GM20000 (cell line): ENCODE measurements around the gene NKX1-1.

ENCODE experiments used
- DNase-seq: peaks from one replicate; pipeline ENCODE4 v3.0.0; 2012; ENCODE audit warnings: low spot score
- TF ChIP-seq, protein P1 (sequence below): IDR thresholded peaks from 2 replicates; pipeline ENCODE4 v1.5.1; 2012; ENCODE audit warnings: mild to moderate bottlenecking, control low read depth; ENCODE audit errors: extremely low read depth, missing control alignments

Gene NKX1-1

DNA sequence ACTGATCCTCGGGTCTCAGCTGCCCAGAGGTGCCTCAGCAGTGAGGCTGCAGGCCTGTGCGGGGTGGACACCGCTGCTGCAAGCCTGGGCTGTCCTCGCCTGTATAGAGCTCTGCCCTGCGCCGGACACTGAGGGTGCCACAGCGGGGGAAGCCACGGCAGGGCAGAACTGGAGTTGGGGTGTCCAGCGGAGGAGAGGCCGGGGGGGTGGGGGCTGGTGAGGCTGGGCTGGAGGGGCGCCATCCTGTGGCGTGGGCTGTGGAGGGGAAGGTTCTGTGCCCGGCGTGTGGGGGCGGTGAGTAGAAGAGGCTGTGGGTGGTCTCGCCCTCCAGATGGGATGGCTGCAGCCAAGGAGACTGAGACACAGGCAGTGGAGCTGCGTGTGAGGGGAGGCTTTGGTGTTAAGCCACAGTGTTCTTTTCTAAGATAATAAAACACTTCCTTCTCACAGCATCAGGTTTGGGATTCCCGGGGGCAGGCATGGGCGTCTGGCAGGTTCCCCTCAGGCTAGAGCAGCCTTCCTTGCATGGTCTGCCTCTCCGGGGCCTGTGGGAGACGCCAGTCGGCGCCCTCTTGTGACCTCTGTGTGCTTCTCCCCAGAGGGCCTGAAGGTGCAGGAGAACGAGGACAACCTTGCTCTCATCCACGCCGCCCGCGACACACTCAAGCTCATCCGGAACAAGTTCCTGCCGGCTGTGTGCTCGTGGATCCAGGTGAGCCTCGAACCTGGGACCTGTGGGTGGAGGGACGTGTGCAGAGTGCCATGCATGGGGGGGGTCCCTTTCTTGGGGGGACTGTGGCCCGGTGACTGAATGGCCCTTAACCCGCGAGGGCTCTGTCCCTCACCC is 51.9 kb downstream of the NKX1-1 start:
- DNase-seq, result no peak
- TF ChIP-seq, protein P1, sequence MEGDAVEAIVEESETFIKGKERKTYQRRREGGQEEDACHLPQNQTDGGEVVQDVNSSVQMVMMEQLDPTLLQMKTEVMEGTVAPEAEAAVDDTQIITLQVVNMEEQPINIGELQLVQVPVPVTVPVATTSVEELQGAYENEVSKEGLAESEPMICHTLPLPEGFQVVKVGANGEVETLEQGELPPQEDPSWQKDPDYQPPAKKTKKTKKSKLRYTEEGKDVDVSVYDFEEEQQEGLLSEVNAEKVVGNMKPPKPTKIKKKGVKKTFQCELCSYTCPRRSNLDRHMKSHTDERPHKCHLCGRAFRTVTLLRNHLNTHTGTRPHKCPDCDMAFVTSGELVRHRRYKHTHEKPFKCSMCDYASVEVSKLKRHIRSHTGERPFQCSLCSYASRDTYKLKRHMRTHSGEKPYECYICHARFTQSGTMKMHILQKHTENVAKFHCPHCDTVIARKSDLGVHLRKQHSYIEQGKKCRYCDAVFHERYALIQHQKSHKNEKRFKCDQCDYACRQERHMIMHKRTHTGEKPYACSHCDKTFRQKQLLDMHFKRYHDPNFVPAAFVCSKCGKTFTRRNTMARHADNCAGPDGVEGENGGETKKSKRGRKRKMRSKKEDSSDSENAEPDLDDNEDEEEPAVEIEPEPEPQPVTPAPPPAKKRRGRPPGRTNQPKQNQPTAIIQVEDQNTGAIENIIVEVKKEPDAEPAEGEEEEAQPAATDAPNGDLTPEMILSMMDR, result no peak

DNA sequence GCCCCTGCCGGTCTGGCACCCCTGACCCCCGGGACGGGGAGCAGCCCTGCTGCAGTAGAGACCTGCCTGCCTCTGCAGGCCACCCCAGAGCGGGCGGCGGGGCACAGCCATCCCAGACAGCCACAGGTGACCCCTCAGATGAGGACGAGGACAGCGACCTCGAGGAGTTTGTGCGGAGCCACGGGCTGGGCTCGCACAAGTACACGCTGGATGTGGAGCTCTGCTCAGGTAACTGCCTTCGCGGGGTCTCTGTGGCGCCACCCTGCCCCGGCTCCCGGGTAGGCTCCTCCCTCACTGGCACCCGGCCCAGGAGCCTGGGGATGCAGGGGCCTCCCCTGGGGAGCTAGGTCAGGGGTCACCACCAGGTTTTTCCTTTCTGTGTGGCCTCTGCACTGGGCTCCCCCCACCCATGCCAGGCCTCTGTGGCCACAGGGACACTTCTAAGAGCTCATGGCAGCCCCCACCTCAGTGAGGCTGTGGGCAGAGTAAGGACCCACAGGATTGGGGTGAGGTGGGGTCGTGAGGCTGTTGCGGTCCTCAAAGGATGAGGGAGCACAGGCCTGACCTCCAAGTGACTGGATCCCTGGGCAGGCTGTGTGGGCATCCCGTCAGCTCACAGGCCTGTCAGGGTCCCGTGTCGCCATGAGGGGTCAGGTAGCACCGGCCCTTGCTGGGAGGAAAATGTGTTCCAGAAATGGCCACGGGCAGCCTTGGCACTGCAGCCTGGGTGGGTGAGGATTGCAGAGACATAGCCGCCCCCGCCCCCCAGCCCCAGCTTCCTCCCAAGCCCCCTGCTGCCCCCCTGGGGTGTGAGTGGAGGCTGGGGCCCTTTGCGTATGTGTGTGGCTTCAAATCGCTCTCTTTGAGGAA is 52.8 kb downstream of the NKX1-1 start:
- no peak for DNase-seq
- TF ChIP-seq, protein P1, result no peak
